Suprapubic skin (tissue), 3 donors: ENCODE data around the gene QPCT.

Experiments used
- POLR2AphosphoS5 ChIP-seq, 3 donors: sonication (generic); formaldehyde crosslinking; IDR thresholded peaks; one replicate each; pipeline ENCODE4 v1.6.1; 2017; ENCODE audit warnings: antibody characterized with exemption in 3 of 3
- TF ChIP-seq, protein P1 (sequence below), 2 donors: fragments of 200-600 bp in 1 of 2; fragments of 450-650 bp in 1 of 2; sonication (generic) in 1 of 2; IDR thresholded peaks; one replicate each; pipeline ENCODE4 v1.5.1; 2016 to 2019; ENCODE audit warnings: antibody characterized with exemption in 2 of 2, mild to moderate bottlenecking in 1 of 2, moderate library complexity in 1 of 2

DNA sequence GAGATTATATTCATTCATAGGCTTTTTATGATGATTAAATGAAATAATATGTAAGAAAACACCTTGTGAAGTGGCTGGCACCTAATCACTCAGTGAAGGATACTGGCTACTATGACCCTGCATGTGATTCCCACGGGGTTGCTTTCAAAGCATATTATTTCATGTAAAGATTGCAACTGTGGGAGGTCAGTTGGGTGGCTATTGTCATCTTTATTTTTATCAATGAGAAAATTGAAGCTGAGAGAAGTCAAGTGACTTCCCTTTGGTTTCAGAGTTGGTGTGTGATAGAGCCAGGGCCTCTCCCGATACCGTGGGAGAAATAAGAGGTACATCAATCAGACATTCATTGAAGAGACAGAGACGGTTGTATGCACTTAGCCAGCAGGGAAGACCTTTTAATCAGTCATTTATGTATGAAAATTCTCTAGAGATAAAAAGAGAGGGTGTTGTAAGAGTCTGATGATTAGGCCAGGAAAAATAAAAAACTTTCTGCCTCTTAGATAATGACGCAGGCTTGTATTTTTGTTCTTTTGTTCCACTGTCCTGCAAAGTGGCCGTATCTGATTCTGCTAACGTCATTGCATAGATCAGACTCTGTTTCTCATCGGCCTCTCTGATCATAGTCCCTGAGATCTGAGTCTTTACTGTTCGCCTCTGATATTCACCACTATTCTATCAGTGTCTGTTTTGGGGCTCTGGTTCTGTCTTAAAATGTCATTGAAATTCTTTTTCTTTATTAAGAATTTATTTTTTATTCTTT, 50.5 kb downstream of the QPCT start:
- TF ChIP-seq, protein P1, sequence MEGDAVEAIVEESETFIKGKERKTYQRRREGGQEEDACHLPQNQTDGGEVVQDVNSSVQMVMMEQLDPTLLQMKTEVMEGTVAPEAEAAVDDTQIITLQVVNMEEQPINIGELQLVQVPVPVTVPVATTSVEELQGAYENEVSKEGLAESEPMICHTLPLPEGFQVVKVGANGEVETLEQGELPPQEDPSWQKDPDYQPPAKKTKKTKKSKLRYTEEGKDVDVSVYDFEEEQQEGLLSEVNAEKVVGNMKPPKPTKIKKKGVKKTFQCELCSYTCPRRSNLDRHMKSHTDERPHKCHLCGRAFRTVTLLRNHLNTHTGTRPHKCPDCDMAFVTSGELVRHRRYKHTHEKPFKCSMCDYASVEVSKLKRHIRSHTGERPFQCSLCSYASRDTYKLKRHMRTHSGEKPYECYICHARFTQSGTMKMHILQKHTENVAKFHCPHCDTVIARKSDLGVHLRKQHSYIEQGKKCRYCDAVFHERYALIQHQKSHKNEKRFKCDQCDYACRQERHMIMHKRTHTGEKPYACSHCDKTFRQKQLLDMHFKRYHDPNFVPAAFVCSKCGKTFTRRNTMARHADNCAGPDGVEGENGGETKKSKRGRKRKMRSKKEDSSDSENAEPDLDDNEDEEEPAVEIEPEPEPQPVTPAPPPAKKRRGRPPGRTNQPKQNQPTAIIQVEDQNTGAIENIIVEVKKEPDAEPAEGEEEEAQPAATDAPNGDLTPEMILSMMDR (IDR thresholded peaks at IDR 0.05), result no peak
- TF ChIP-seq POLR2AphosphoS5 (IDR thresholded peaks at IDR 0.05), result no peak
